Kidney capillary endothelial cell (primary cell): ENCODE measurements around the gene CAMTA1.
"Not testable (repeated sequence)": the region's sequence is repeated elsewhere in the genome, so short reads cannot be mapped to it uniquely, and the experiment has no call there.

Experiments
- DNase-seq: peaks from one replicate; pipeline ENCODE4 v3.0.0-alpha.2; 2018; ENCODE audit warnings: low spot score

Gene CAMTA1

GRCh38 chr1:6809461-6809860 is 24.2 kb downstream of the CAMTA1 start:
- no peak for DNase-seq

DNA sequence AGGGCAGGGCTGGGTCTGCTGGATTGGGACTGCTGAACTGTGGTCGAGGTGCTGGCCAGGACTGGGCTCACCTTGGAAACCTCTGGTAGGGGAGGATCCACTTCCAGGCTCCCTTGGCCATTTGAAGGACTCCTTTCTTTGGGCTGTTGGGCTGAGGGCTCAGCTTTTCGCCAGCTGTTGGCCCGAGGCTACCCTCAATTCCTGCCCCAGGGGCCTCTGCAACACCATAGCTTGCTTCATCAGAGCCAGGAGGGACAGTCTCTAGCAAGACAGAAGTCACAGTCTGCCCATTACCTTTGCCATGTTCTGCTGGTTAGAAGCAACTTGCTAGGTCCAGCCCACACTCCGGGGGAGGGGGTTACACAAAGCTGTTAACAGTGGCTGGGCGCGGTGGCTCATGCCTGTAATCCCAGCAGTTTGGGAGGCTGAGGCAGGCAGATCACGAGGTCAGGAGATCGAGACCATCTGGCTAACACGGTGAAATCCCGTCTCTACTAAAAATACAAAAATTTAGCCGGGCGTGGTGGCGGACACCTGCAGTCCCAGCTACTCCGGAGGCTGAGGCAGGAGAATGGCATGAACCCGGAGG is 25.0 kb downstream of the CAMTA1 start:
- DNase-seq, result not testable (repeated sequence)

GRCh38 chr1:6811583-6811982 is 26.3 kb downstream of the CAMTA1 start:
- DNase-seq, result no peak

GRCh38 chr1:6813165-6813564 is 27.9 kb downstream of the CAMTA1 start:
- no peak for DNase-seq

- no peak for DNase-seq
These were observed 30.5 kb downstream of the CAMTA1 start for GRCh38 chr1:6815726-6816125.

GRCh38 chr1:6819246-6820040 is 34.2 kb downstream of the CAMTA1 start:
- DNase-seq, result no peak

- DNase-seq, result no peak
These were observed 35.6 kb downstream of the CAMTA1 start for GRCh38 chr1:6820899-6821298.

- DNase-seq, result no peak
These were observed 37.5 kb downstream of the CAMTA1 start for GRCh38 chr1:6822530-6823359.

- DNase-seq, result no peak
These were observed 38.5 kb downstream of the CAMTA1 start for GRCh38 chr1:6823793-6824192.

DNA sequence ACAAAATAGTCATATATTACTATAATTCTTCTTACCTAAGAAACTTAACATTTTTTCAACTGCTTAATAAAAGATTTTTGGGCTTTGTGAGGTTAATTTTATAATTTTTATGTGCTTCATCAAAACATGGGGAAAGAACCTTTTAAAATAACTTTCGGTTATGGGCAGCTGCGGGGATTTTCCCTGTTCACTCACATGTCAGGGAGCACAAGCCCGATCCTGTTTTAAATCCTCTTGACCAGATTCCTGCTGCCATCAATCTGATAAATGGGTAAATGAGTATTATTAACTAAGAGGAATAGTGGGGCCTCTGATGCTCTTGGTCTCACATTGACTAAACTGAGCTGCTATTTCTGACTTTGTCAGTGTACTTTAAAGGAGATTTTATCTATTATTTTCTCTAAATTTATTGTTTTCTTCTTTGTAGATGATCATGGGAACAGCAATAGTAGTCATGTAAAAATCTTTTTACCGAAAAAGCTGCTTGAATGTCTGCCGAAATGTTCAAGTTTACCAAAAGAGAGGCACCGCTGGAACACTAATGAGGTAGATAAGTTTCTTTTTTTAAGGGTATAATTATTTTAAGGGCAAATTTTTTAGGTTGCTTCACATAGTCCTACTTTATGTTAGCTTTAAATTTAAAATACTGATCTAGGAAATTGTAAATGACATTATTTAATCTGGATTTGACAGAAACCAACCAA is 39.6 kb downstream of the CAMTA1 start:
- no peak for DNase-seq

DNA sequence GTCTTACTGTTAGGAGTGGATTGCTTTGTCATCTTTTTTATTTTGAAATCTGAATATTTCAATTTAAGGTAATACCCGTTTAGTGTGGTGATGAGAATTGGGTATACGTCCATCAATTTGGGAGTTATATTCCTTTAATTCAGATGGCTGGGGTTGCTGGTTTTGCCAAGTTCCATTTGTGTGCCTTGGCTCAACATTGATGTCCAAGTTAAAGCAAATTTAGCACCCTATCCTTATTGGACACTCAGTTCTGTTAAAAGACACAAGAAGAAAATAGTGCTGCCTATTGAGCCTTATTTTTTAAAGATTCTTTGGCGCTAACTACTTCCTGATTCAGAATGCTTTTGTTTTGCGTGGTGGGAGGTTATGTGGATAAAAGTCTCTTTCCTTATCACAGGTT is 40.6 kb downstream of the CAMTA1 start:
- no peak for DNase-seq

DNA sequence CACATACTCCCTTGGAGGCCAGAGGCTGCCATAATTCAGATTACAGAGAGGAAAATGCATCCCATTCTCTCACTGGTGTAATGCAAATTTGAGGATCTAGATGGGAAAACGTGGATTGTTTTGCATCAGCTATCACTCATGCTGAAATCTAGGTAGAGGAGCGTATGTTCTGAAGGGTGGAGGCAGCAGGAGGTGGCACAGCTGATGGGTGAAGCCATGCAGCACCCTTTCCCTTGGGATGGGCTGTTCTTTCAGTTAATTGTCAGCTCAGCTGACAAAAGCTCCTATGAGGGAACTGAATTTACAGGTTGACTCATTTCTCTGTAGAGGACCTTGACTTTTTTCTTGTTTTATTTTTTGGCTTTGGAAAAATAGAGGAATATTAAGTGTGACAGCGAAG is 41.8 kb downstream of the CAMTA1 start:
- no peak for DNase-seq

DNA sequence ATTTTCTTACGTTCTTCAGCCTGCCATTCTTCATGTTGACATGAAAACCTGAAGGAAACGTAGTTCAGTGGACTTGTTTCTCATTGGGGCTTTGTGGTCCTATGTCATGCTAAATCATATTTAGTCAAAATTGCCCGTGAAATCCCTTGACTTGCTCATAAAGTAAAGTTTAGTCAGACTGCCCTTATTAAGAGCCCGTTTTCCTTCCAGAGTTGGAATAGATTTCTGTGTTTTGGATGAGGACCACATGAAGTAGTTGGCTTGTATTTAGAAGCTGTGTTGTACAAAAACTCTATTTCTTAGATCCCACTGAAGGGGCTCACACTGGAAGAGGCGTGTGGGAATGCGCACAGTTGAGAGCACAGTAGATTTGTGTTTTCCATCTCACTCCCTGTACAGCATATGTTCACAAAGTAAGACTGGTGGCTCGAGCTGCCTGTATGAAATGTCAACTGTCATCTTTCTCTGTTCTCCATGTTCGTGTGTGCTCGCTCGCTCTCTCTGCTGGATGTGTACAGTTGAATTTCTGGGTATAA is 42.4 kb downstream of the CAMTA1 start:
- DNase-seq, result no peak

DNA sequence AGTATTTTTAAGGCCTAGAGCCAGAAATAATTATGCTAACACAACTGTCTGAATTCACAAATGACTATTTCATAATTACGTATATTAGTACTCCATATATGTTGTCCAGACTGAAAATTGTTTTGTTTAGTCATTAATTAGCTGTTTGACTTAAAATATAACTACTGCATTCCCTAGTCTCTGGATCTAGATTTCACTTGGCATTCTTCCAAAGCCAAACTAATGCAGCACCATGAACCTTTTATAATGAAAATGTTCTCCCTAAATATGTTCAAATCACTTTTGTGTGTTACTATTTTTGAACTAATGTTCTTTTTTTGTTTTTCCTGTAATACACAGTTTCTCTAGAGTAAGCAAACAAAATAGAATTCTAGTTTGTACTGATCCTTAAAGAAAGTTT is 46.1 kb downstream of the CAMTA1 start:
- no peak for DNase-seq

DNA sequence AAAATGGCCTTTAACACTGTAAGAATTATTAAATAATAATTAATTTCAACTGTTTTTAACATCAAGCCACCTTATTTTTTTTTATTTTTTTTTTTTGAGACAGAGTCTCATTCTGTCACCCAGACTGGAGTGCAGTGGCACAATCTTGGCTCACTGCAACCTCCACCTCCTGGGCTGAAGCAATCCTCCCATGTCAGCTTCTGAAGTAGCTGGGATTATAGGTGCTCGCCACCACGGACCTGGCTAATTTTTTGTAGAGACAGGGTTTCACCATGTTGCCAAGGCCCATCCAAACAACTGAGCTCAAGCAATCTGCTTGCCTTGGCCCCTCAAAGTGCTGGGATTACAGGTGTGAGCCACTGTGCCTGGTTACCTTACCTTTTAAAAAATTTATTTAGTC is 46.8 kb downstream of the CAMTA1 start:
- not testable (repeated sequence) for DNase-seq

- DNase-seq, result no peak
These were observed 47.4 kb downstream of the CAMTA1 start for GRCh38 chr1:6832531-6833188.

DNA sequence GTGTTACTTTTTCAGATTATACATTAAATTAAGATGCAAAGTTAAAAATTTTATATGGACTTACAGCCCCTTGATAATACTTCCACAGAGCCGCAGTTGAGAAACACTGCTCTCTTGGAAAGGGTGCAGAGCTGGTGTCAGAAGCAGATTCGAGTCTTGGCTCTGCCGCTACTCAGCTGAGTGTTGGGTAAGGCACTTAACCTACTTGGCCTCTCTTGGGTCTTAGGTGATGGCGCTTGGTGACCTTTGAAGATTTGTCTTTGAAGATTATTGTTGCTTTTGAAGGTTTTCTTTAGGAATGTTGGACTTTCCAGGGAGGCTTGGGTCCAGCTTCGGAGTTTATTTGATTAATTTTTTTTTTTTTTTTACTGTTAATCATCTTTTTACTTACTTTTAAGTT is 48.5 kb downstream of the CAMTA1 start:
- DNase-seq, result no peak

- DNase-seq, result no peak
These were observed 49.1 kb downstream of the CAMTA1 start for GRCh38 chr1:6834366-6834765.

DNA sequence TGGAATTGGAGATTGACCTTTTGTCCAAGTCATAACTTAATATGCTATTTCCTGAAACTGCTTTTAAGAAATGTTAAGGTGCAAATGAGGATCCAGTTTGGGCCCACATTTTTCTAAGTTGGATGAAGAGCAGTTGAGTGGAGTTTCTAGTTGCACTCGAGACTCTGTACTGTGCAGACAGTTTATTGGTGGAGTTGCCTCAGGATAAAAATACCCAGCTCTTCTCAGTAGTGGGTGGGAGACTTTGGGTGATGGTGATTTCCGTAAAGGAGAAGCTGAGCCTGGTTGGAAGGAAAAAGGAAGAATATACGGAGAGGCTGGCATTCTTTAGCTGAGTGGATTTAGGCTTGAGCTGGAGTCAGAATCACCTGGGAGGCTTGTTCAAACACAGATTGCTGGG is 49.9 kb downstream of the CAMTA1 start:
- DNase-seq, result no peak

DNA sequence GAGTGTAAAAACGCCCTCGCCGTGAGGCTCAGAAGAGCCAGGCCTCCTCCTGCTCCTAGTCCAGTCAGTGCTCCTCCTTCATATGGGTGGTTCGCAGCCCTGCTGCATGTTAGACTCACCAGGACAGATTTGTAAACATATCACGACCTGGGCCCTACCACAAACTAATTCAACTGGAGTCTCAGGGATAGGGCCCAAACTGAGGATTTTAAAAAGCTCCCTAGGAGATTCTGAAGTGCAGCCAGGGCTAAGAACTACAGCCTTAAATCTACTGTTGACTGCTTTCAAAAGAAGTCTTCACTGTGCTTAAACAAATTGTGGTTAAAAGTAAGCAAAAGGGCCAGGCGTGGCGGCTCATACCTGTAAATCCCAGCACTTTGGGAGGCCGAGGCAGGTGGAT is 57.0 kb downstream of the CAMTA1 start:
- DNase-seq, result no peak

DNA sequence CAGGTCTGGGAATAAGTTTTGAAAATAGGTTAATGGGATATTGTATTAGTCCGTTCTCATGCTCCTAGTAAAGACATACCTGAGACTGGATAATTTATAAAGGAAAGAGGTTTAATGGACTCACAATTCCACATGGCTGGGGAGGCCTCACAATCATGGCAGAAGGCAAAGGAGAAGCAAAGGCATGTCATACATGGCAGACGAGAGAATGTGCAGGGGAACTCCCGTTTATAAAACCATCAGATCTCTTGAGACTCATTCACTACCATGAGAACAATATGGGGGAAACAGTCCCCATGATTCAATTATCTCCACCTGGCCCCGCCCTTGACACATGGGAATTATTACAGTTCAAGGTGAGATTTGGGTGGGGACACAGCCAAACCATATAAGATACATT is 60.5 kb downstream of the CAMTA1 start:
- not testable (repeated sequence) for DNase-seq

DNA sequence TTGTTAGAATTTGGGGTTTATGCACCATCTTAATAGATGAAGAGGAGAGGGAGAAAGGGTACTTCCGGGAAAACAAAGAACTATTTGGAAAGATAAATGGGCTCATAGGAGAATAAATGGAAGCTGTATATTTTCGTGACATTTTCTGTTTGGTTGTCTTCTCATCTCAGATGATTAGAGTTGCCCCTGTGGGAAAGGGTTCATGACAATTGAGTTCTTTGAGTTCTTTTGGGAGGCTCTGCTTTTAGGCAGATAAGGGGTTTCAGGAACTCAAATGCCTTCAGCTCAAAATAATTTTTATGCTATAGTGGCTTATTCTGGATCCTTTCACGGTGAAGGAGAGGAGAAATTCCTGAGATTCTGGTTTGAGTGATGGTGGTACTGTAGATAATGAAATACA is 63.6 kb downstream of the CAMTA1 start:
- DNase-seq, result no peak
